ENCODE data around the gene CHKA.
A peak's percentile ranks its signal among the peaks of the same experiment; 100 is the strongest.

Gene CHKA

GRCh38 chr11:68031144-68031464 is 90.1 kb downstream of the CHKA start:
- DNase-seq (ENCODE audit: low read depth), result no peak

- peak; percentile 95 for DNase-seq (ENCODE audit: low read depth)
Observed at GRCh38 chr11:68030318-68031143, 90.7 kb downstream of the CHKA start, which contains the start of gene NDUFS8. TSS of gene NDUFS8 (plus strand) at chr11:68030681. CDS start at chr11:68032152, 1,471 bp downstream.

- DNase-seq (ENCODE audit: low read depth), result no peak
Observed at GRCh38 chr11:68028802-68029545, 92.2 kb downstream of the CHKA start.

- DNase-seq (ENCODE audit: low read depth), result no peak
Observed at GRCh38 chr11:68027667-68028066, 93.5 kb downstream of the CHKA start.

- no peak for DNase-seq (ENCODE audit: low read depth)
Observed at GRCh38 chr11:68026391-68027105, 94.6 kb downstream of the CHKA start.

- no peak for DNase-seq (ENCODE audit: low read depth)
Observed at GRCh38 chr11:68025047-68025446, 96.1 kb downstream of the CHKA start.

- no peak for DNase-seq (ENCODE audit: low read depth)
Observed at GRCh38 chr11:68024508-68024907, 96.7 kb downstream of the CHKA start.

GRCh38 chr11:68022531-68022930 is 98.7 kb downstream of the CHKA start:
- no peak for DNase-seq (ENCODE audit: low read depth)

- no peak for DNase-seq (ENCODE audit: low read depth)
Observed at GRCh38 chr11:68021167-68021787, 99.9 kb downstream of the CHKA start.

GRCh38 chr11:68020575-68020974 is 100.6 kb downstream of the CHKA start:
- DNase-seq (ENCODE audit: low read depth), result no peak

- DNase-seq (ENCODE audit: low read depth), result no peak
Observed at GRCh38 chr11:68019486-68019885, 101.7 kb downstream of the CHKA start.

GRCh38 chr11:68018730-68019190 is 102.4 kb downstream of the CHKA start:
- DNase-seq (ENCODE audit: low read depth), result no peak

- DNase-seq (ENCODE audit: low read depth), result no peak
Observed at GRCh38 chr11:68017980-68018729, 103.0 kb downstream of the CHKA start.

- DNase-seq (ENCODE audit: low read depth), result no peak
Observed at GRCh38 chr11:68016904-68017817, 104.0 kb downstream of the CHKA start.

- no peak for DNase-seq (ENCODE audit: low read depth)
Observed at GRCh38 chr11:68016161-68016903, 104.9 kb downstream of the CHKA start.

GRCh38 chr11:68015467-68015866 is 105.7 kb downstream of the CHKA start:
- DNase-seq (ENCODE audit: low read depth), result no peak

GRCh38 chr11:68014947-68015447 is 106.2 kb downstream of the CHKA start:
- DNase-seq (ENCODE audit: low read depth), result no peak

- no peak for DNase-seq (ENCODE audit: low read depth)
Observed at GRCh38 chr11:68014157-68014946, 106.8 kb downstream of the CHKA start.
